Activated CD8-positive, alpha-beta T cell treated with anti-CD3 and anti-CD28 coated beads, Interleukin-2, amount 10 ng/mL, durations not matched to agents 7 days and 5 days (primary cell): ENCODE results near the gene PIGX. TPM values are rescaled to one million over a fixed set of nuclear protein-coding genes. Genes with fewer than 3 reads are reported as not detected.

ENCODE experiments used
- total RNA-seq, 2 experiments: library from RNA; stranded (reverse); gene quantifications; one replicate each; pipeline ENCODE4 v1.2.3, GENCODE V29; 2021

Gene PIGX
- total RNA-seq, 2 experiments from 2014 or later = 41.5 to 42.1 TPM

Other genes starting within 250 kb of the PIGX start
- 10 to 100 TPM; 35.2 to 39.3 TPM for gene RNF168, start 208.6 kb upstream of the PIGX start, total RNA-seq
- under 1 TPM in 1 of 2 experiments, not detected in 1; 0.13 TPM for gene SMCO1, start 197.0 kb upstream of the PIGX start, total RNA-seq
- 10 to 100 TPM; 21.0 to 21.8 TPM for gene WDR53, start 143.8 kb upstream of the PIGX start, total RNA-seq
- gene FBXO45, start 143.7 kb upstream of the PIGX start, total RNA-seq = 10 to 100 TPM; 16.1 to 17.7 TPM
- gene NRROS, start 72.7 kb upstream of the PIGX start, total RNA-seq = 10 to 100 TPM; 37.5 to 39.9 TPM
- gene CEP19, start 127 bp upstream of the PIGX start, total RNA-seq = 1 to 10 TPM; 4.6 to 5.6 TPM
- gene PAK2, start 27.5 kb downstream of the PIGX start, total RNA-seq = 100 to 1,000 TPM in 1 of 2 experiments, 10 to 100 TPM in 1; 84.7 to 104 TPM
- gene SENP5, start 155.5 kb downstream of the PIGX start, total RNA-seq = 10 to 100 TPM; 32.2 to 37.0 TPM
- gene NCBP2, start 230.2 kb downstream of the PIGX start, total RNA-seq = 10 to 100 TPM; 49.1 to 52.4 TPM